HG03432 (cell line): ENCODE measurements around the gene OR2W1.

ENCODE experiments used
- ATAC-seq: cut with Tn5 transposase; IDR thresholded peaks from one replicate; pipeline ENCODE4 v1.9.1; 2021; ENCODE audit warnings: mild to moderate bottlenecking, moderate library complexity; ENCODE audit not compliant: unreplicated experiment

OR2W1 gene

DNA sequence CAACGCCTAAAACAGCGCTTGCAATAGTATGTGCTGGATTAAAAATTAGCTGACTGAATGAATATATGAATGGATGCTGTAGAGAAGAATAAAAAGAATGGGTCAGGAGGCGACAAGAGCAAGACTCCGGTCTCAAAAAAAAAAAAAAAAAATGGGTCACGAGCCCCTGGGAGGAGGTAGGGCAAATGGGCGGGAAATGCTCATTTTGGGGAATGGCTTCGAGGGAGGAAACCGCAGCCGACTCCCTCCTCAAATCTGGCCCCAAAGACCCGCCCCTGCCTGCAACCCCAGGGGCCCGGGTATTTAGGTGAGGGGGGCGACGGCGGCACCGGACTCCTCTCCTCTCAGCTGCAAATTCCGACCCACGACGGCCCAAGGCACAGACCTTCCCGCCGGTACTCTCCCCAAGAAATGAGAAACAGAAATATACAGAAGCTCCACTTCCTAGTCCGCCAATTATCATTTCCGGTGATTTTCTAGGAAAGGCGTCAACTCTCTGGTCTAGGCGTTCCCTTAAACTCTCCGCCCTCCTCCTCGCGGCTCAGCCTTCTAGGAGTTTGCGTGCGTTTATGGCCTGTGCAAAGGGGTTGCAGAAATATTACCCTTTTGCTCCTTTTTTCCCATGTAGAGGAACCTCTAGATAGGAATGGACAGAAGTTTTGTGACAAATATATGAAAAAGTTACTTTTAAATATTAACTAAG is 39.6 kb downstream of the OR2W1 start, which contains the start of gene ZNF311:
Gene ZNF311, minus strand, starts transcription at position 133 of the 703 bp plus-strand sequence. CDS start 1,361 bp downstream, outside the sequence.
- ATAC-seq: no peak

DNA sequence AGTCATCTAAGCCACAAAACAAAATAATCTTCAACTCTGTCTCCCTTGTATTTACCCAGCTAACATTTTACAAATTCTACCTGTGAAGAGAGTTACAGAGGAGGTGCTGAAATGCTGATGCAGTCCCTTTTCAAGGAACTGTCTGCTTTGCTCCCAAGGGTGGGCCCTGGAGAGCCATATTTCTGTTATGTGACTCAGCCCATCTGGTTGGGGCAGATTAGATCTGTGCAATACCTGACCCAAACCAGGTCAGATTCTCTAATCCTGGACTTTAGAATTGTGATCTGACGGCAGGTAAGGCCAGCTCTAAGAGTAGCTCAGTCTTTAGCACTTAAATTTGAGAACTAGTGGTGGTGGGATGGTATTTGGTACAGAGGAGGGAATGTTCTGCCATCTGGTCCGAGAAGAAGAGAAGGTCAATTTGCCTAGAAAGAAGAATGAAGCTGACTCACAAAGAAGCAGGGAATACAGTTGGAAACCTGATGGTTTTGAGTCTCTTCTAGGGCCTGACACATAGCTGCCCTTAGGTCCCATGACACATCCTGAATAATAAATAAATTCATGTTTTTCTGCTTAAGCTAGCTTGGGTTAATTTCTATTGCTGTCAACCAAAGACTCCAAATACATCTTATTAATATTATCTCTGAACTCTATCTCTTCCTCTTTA is 48.0 kb downstream of the OR2W1 start:
- ATAC-seq: no peak

DNA sequence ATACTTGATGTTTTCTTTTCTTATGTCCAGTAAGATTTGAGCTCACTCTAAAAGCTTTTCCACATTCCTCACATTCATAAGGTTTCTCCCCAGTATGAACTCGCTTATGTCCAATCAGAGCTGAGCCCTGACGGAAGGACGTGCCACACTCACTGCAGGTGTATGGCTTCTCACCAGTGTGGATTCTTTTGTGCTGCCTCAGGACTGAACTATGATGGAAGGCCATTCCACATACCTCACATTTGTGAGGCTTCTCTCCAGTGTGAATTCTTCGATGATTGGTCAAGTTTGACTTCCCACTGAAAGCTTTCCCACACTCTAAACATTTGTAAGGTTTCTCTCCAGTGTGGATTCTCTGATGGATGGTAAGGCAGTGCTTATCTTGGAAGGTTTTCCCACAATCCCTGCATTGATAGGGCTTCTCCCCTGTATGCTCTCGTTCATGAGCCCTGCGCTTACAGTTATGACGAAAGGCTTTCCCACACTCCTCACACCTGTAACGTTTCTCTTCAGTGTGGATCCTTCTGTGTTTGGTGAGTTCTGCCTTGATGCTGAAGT is 49.8 kb downstream of the OR2W1 start:
- ATAC-seq: no peak
